GM23248 (cell line): ENCODE data around the gene PLEKHG3. TPM values are rescaled to one million over a fixed set of nuclear protein-coding genes. Genes with fewer than 3 reads are reported as not detected.

Experiments
- DNase-seq: peaks from one replicate; pipeline ENCODE4 v3.0.0-alpha.2; 2015
- H2AFZ ChIP-seq: fragments of 200-600 bp; sonication (generic); 2 replicates; pipeline ENCODE4 v1.6.1; 2016; ENCODE audit warnings: antibody characterized with exemption
- H3F3A ChIP-seq: fragments of 200-600 bp; sonication (generic); 2 replicates; pipeline ENCODE4 v1.6.1; 2016; ENCODE audit warnings: mild to moderate bottlenecking, antibody characterized with exemption, mixed run types; ENCODE audit not compliant: insufficient read depth
- H3K27ac ChIP-seq: fragments of 200-600 bp; sonication (generic); 2 replicates; pipeline ENCODE4 v1.5.1; 2016; ENCODE audit warnings: mild to moderate bottlenecking
- H3K27me3 ChIP-seq: fragments of 200-600 bp; sonication (generic); replicated peaks from 2 replicates; pipeline ENCODE4 v1.6.1; 2016; ENCODE audit warnings: mild to moderate bottlenecking; ENCODE audit not compliant: insufficient read depth
- H3K36me3 ChIP-seq: fragments of 200-600 bp; sonication (generic); 2 replicates; pipeline ENCODE4 v1.6.1; 2016; ENCODE audit warnings: low read depth, mild to moderate bottlenecking
- H3K4me1 ChIP-seq: fragments of 200-600 bp; sonication (generic); 2 replicates; pipeline ENCODE4 v1.6.1; 2016; ENCODE audit warnings: mild to moderate bottlenecking; ENCODE audit not compliant: insufficient read depth
- H3K4me2 ChIP-seq: fragments of 200-600 bp; sonication (generic); one replicate; pipeline ENCODE4 v1.6.1; 2016; ENCODE audit warnings: mild to moderate bottlenecking; ENCODE audit not compliant: unreplicated experiment
- H3K4me3 ChIP-seq: fragments of 200-600 bp; sonication (generic); 2 replicates; pipeline ENCODE4 v1.5.1; 2016; ENCODE audit warnings: mild to moderate bottlenecking
- H3K79me2 ChIP-seq: fragments of 200-600 bp; sonication (generic); 2 replicates; pipeline ENCODE4 v1.6.1; 2016; ENCODE audit warnings: mild to moderate bottlenecking; ENCODE audit not compliant: insufficient read depth
- H3K9ac ChIP-seq: fragments of 200-600 bp; sonication (generic); 2 replicates; pipeline ENCODE4 v1.6.1; 2016; ENCODE audit warnings: mild to moderate bottlenecking
- H3K9me2 ChIP-seq: fragments of 200-600 bp; sonication (generic); 2 replicates; pipeline ENCODE4 v1.6.1; 2016; ENCODE audit warnings: mixed run types, mild to moderate bottlenecking, moderate library complexity; ENCODE audit not compliant: insufficient read depth
- H3K9me3 ChIP-seq: fragments of 200-600 bp; sonication (generic); one replicate; pipeline ENCODE4 v1.6.1; 2017; ENCODE audit warnings: low read depth
- H4K20me1 ChIP-seq: fragments of 200-600 bp; sonication (generic); 2 replicates; pipeline ENCODE4 v1.6.0; 2016; ENCODE audit not compliant: insufficient read depth
- EZH2 ChIP-seq: fragments of 200-600 bp; sonication (generic); IDR thresholded peaks from 2 replicates; pipeline ENCODE4 v1.6.1; 2018; ENCODE audit warnings: antibody characterized with exemption, mild to moderate bottlenecking; ENCODE audit not compliant: insufficient read depth, poor library complexity, severe bottlenecking
- EZH2phosphoT487 ChIP-seq: fragments of 200-600 bp; sonication (generic); IDR thresholded peaks from 2 replicates; pipeline ENCODE4 v1.6.1; 2018; ENCODE audit warnings: antibody characterized with exemption, moderate library complexity, mild to moderate bottlenecking, low read depth; ENCODE audit not compliant: insufficient read depth
- WGBS, 2 experiments: methylation state at CpG; one replicate each; pipeline ENCODE4 v1.1.6; 2015 to 2017; ENCODE audit warnings: low lambda C conversion rate in 2 of 2, low coverage in 1 of 2; ENCODE audit errors: missing lambda C conversion rate in 2 of 2; 5-methylcytosine and 5-hydroxymethylcytosine counted together
- in situ Hi-C: fragments of 300-500 bp; cut with MboI; formaldehyde crosslinking; loops from 2 replicates; pipeline ENCODE4 v1.15.0; 2020
- polyA plus RNA-seq: library from polyadenylated mRNA; unstranded; fragments of >200 nt; fragmentation: Nextera tagmentation; extraction: Ambion mirVana; gene quantifications from 2 replicates; pipeline ENCODE4 v1.2.1, GENCODE V29; 2016
- total RNA-seq: library from RNA; depleted of rRNA; stranded (reverse); fragments of >200 nt; shearing (Covaris generic); gene quantifications from 2 replicates; pipeline ENCODE4 v1.2.3, GENCODE V29; 2014

PLEKHG3 gene
- total and polyA plus RNA-seq, 2 experiments from 2014 or later = 2.1 to 6.9 TPM

- Histone ChIP-seq H4K20me1 (no peaks in the 10 kb centered on the region), H3K9me3 (no peaks in the 10 kb centered on the region), H3K27ac (no peak overlapping the region), H3K36me3 (no peaks in the 10 kb centered on the region), H2AFZ (no peak overlapping the region), H3K79me2 (no peaks in the 10 kb centered on the region), H3K4me1 (peaks cover under 1% of the 10 kb centered on the region), H3K4me2 (no peak overlapping the region), H3K27me3 (no peaks in the 10 kb centered on the region), H3F3A (no peaks in the 10 kb centered on the region), H3K9ac (no peak overlapping the region), H3K4me3 (no peak overlapping the region), H3K9me2 (no peaks in the 10 kb centered on the region)
- DNase-seq = no peak
- 84 to 87% methylated on average over 10 of the region's 10 CpGs for WGBS, 2 experiments
- TF ChIP-seq EZH2 (no peak), EZH2phosphoT487 (no peak)
- in situ Hi-C loops = loop anchor here (10.0 kb wide), 1 partner anchor 210 kb away; no protein-coding TSS in a partner anchor
Observed at GRCh38 chr14:64674829-64675228, 29.4 kb upstream of the PLEKHG3 start.

- Histone ChIP-seq H3F3A (no peaks in the 10 kb centered on the region), H3K4me1 (peaks cover 6% of the 10 kb centered on the region), H3K79me2 (no peaks in the 10 kb centered on the region), H3K4me3 (no peak overlapping the region), H3K36me3 (no peaks in the 10 kb centered on the region), H3K27me3 (no peaks in the 10 kb centered on the region), H3K4me2 (no peak overlapping the region), H4K20me1 (no peaks in the 10 kb centered on the region), H3K9ac (no peak overlapping the region), H3K27ac (no peak overlapping the region), H2AFZ (no peak overlapping the region), H3K9me3 (no peaks in the 10 kb centered on the region), H3K9me2 (no peaks in the 10 kb centered on the region)
- TF ChIP-seq EZH2phosphoT487 (no peak), EZH2 (no peak)
- 53 to 65% methylated on average over 3 of the region's 3 CpGs for WGBS, 2 experiments
- in situ Hi-C loops = loop anchor here (10.0 kb wide), 1 partner anchor 209 kb away; no protein-coding TSS in a partner anchor
- no peak for DNase-seq
Observed at GRCh38 chr14:64675312-64675711, 28.9 kb upstream of the PLEKHG3 start.

GRCh38 chr14:64676410-64677008, 27.7 kb upstream of the PLEKHG3 start:
- H3K9ac ChIP-seq = no peak overlapping the region
- 73 to 77% methylated on average over 3 of the region's 3 CpGs for WGBS, 2 experiments
- no peak overlapping the region for H3K4me2 ChIP-seq
- TF ChIP-seq EZH2 (no peak), EZH2phosphoT487 (no peak)
- H3K4me3 ChIP-seq = no peak overlapping the region
- H3K79me2 ChIP-seq = no peaks in the 10 kb centered on the region
- H3K27ac ChIP-seq = no peak overlapping the region
- DNase-seq = no peak
- peaks cover 15% of the 10 kb centered on the region for H3K4me1 ChIP-seq
- no peaks in the 10 kb centered on the region for H3K27me3 ChIP-seq
- H3K36me3 ChIP-seq = no peaks in the 10 kb centered on the region
- no peaks in the 10 kb centered on the region for H3K9me2 ChIP-seq
- H3K9me3 ChIP-seq = no peaks in the 10 kb centered on the region
- H3F3A ChIP-seq = peaks cover 5% of the 10 kb centered on the region; the same call in 1 of the 2 replicates
- in situ Hi-C loops = loop anchor here (10.0 kb wide), 1 partner anchor 208 kb away; no protein-coding TSS in a partner anchor
- H4K20me1 ChIP-seq = no peaks in the 10 kb centered on the region
- no peak overlapping the region for H2AFZ ChIP-seq

GRCh38 chr14:64680013-64680713, 24.1 kb upstream of the PLEKHG3 start:
- Histone ChIP-seq H3K4me2 (no peak overlapping the region), H3K4me1 (peaks cover 27% of the 10 kb centered on the region), H3K27ac (peak overlapping the region; percentile 25), H2AFZ (peak overlapping the region; percentile 92), H3F3A (peaks cover 11% of the 10 kb centered on the region), H3K9me2 (no peaks in the 10 kb centered on the region), H3K9ac (peak overlapping the region; percentile 38), H3K36me3 (no peaks in the 10 kb centered on the region), H3K27me3 (no peaks in the 10 kb centered on the region), H3K4me3 (no peak overlapping the region), H3K9me3 (no peaks in the 10 kb centered on the region), H4K20me1 (no peaks in the 10 kb centered on the region), H3K79me2 (no peaks in the 10 kb centered on the region)
- TF ChIP-seq EZH2phosphoT487 = no peak
- TF ChIP-seq EZH2 = no peak
- 28 to 37% methylated on average over 10 of the region's 10 CpGs for WGBS, 2 experiments
- in situ Hi-C loops = no loop called here
- peak; percentile 74 for DNase-seq
